Activated naive CD8-positive, alpha-beta T cell treated with anti-CD3 and anti-CD28 coated beads for 36 hours (primary cell): Measurements from ENCODE around the gene DPP6. TPM values are rescaled to one million over a fixed set of nuclear protein-coding genes. Genes with fewer than 3 reads are reported as not detected.

Experiments
- DNase-seq: peaks from one replicate; pipeline ENCODE4 v3.0.0; 2021
- H3K27ac Mint-ChIP-seq: one replicate; pipeline ENCODE4 v1.8.0; 2022; ENCODE audit warnings: mild to moderate bottlenecking, moderate library complexity, mixed read lengths
- H3K27me3 Mint-ChIP-seq: one replicate; pipeline ENCODE4 v1.8.0; 2022; ENCODE audit warnings: mild to moderate bottlenecking, mixed read lengths
- H3K36me3 Mint-ChIP-seq: one replicate; pipeline ENCODE4 v1.8.0; 2021; ENCODE audit warnings: mild to moderate bottlenecking, mixed read lengths
- H3K4me1 Mint-ChIP-seq: one replicate; pipeline ENCODE4 v1.8.0; 2021; ENCODE audit warnings: mixed read lengths
- H3K4me3 Mint-ChIP-seq: one replicate; pipeline ENCODE4 v1.8.0; 2022; ENCODE audit warnings: mild to moderate bottlenecking, moderate library complexity, mixed read lengths
- H3K9me3 Mint-ChIP-seq: one replicate; pipeline ENCODE4 v1.8.0; 2022; ENCODE audit warnings: mixed read lengths
- total RNA-seq, 2 experiments: library from RNA; stranded (reverse); gene quantifications; one replicate each; pipeline ENCODE4 v1.2.3, GENCODE V29; 2021

DPP6 gene
- total RNA-seq, 2 experiments from 2014 or later, result not detected

GRCh38 chr7:154212861-154213260 is 160.7 kb downstream of the DPP6 start:
- H3K9me3 Mint-ChIP-seq, result no peaks in the 10 kb centered on the region
- no peaks in the 10 kb centered on the region for H3K36me3 Mint-ChIP-seq
- DNase-seq, result no peak
- no peaks in the 10 kb centered on the region for H3K27me3 Mint-ChIP-seq
- no peaks in the 10 kb centered on the region for H3K4me1 Mint-ChIP-seq
- no peak overlapping the region for H3K27ac Mint-ChIP-seq
- no peak overlapping the region for H3K4me3 Mint-ChIP-seq

- H3K27me3 Mint-ChIP-seq, result no peaks in the 10 kb centered on the region
- H3K4me3 Mint-ChIP-seq, result no peak overlapping the region
- H3K36me3 Mint-ChIP-seq, result no peaks in the 10 kb centered on the region
Observed at GRCh38 chr7:154217688-154218340, 165.6 kb downstream of the DPP6 start.

DNA sequence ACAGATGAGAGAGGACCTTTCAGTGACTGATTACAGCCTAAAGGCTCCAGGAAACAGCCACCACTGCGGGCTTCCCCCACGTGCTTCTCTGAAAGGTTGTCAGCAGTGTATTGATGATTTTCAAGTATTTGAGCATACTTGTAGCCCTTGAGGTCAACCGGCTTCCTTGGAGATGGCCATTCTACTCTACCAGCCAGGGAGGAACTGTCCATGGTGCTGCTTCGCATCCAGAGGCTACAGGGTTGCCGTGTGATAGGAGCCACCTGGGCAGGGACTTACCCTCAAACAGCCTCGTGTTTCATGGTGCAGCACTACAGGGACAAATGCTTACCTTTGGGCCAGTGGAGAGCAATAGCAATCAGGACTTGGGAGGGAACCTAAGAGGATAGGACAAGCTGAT is 179.5 kb downstream of the DPP6 start:
- Mint-ChIP-seq H3K4me3 (no peak overlapping the region), H3K27ac (no peak overlapping the region), H3K27me3 (no peaks in the 10 kb centered on the region), H3K4me1 (no peaks in the 10 kb centered on the region), H3K9me3 (peaks cover 1% of the 10 kb centered on the region), H3K36me3 (no peaks in the 10 kb centered on the region)
- DNase-seq, result no peak

More at GRCh38 chr7:154217688-154218340, 165.6 kb downstream of the DPP6 start:
- Mint-ChIP-seq H3K27ac (no peak overlapping the region), H3K9me3 (no peaks in the 10 kb centered on the region), H3K4me1 (no peaks in the 10 kb centered on the region)
- no peak for DNase-seq

DNA sequence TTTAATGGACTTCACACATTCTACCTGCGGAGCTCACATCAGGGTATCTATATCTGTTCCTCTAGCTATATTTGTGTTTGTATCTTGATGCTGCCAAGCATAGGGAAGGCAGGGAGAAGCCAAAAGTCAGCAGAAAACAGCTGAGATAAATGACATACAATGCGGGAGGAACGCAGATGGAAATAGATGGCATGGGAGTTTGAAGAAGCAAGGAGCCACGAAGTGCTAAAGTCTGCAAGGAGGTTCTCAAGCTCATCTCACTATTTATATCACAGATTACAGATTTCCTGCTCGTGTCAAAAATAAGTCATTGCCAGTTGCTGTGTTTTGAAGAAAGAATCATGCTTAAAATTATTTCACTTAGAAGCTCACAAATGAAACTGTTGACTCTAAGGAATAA is 180.5 kb downstream of the DPP6 start:
- no peak overlapping the region for H3K4me3 Mint-ChIP-seq
- H3K27me3 Mint-ChIP-seq, result no peaks in the 10 kb centered on the region
- H3K27ac Mint-ChIP-seq, result no peak overlapping the region
- H3K36me3 Mint-ChIP-seq, result no peaks in the 10 kb centered on the region
- peaks cover 1% of the 10 kb centered on the region for H3K9me3 Mint-ChIP-seq
- no peak for DNase-seq
- no peaks in the 10 kb centered on the region for H3K4me1 Mint-ChIP-seq

DNA sequence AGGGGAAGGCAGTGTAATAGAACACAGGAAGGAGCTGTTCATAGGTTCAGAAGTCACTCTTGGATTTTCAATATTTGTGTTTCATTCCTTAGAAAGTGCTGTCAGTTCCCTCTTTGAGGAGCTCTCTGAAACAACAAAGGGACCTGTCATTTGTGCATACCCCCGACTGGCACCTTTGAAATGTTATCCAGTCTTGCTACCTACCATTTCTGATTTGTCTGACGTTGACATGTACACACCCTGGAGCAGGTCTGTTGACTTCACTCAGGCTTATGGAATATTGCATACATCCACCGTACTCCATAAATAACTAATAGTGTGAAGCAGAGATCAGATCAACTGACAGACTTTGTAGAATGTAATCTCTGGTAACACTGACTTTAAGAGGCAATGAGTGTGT is 189.8 kb downstream of the DPP6 start:
- H3K4me3 Mint-ChIP-seq, result no peak overlapping the region
- H3K36me3 Mint-ChIP-seq, result no peaks in the 10 kb centered on the region
- no peaks in the 10 kb centered on the region for H3K4me1 Mint-ChIP-seq
- no peak overlapping the region for H3K27ac Mint-ChIP-seq
- no peaks in the 10 kb centered on the region for H3K27me3 Mint-ChIP-seq
- peaks cover 11% of the 10 kb centered on the region for H3K9me3 Mint-ChIP-seq
- DNase-seq, result no peak

- Mint-ChIP-seq H3K27me3 (no peaks in the 10 kb centered on the region), H3K27ac (no peak overlapping the region), H3K4me3 (no peak overlapping the region), H3K9me3 (peaks cover 11% of the 10 kb centered on the region), H3K4me1 (no peaks in the 10 kb centered on the region), H3K36me3 (no peaks in the 10 kb centered on the region)
- DNase-seq, result no peak
Observed at GRCh38 chr7:154242709-154243108, 190.5 kb downstream of the DPP6 start.

- no peaks in the 10 kb centered on the region for H3K9me3 Mint-ChIP-seq
- H3K27me3 Mint-ChIP-seq, result peaks cover 4% of the 10 kb centered on the region
- H3K4me1 Mint-ChIP-seq, result no peaks in the 10 kb centered on the region
- no peak for DNase-seq
- no peaks in the 10 kb centered on the region for H3K36me3 Mint-ChIP-seq
- H3K4me3 Mint-ChIP-seq, result no peak overlapping the region
- H3K27ac Mint-ChIP-seq, result no peak overlapping the region
Observed at GRCh38 chr7:154252046-154252445, 199.8 kb downstream of the DPP6 start.

DNA sequence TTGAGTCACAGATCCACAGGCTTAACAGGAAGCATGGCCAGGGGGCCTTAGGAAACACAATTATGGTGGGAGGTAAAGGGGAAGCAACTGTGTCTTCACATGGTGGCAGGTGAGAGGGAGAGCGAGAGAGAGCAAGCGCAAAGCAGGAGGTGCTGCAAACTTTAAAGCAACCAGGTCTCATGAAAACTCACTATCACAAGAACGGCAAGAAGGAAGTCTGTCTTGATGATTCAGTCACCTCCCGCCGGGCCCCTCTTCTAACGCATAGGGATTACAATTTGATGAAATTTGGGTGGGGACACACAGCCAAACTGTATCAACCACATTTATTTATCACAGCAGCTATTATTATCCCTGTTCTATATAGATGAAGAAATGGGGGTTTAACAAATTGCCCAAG is 201.6 kb downstream of the DPP6 start:
- H3K4me3 Mint-ChIP-seq, result no peak overlapping the region

GRCh38 chr7:154255324-154255723 is 203.1 kb downstream of the DPP6 start:
- no peak for DNase-seq
- no peak overlapping the region for H3K27ac Mint-ChIP-seq
- no peaks in the 10 kb centered on the region for H3K4me1 Mint-ChIP-seq
- H3K27me3 Mint-ChIP-seq, result peaks cover 7% of the 10 kb centered on the region
- no peaks in the 10 kb centered on the region for H3K36me3 Mint-ChIP-seq
- H3K4me3 Mint-ChIP-seq, result no peak overlapping the region
- peaks cover 1% of the 10 kb centered on the region for H3K9me3 Mint-ChIP-seq

More for the DNA sequence above, 201.6 kb downstream of the DPP6 start:
- H3K27ac Mint-ChIP-seq, result no peak overlapping the region
- H3K27me3 Mint-ChIP-seq, result peaks cover 4% of the 10 kb centered on the region
- no peaks in the 10 kb centered on the region for H3K36me3 Mint-ChIP-seq
- DNase-seq, result no peak
- no peaks in the 10 kb centered on the region for H3K4me1 Mint-ChIP-seq
- H3K9me3 Mint-ChIP-seq, result no peaks in the 10 kb centered on the region

- Mint-ChIP-seq H3K36me3 (no peaks in the 10 kb centered on the region), H3K9me3 (peaks cover 1% of the 10 kb centered on the region), H3K27me3 (peaks cover 7% of the 10 kb centered on the region), H3K4me3 (no peak overlapping the region), H3K27ac (no peak overlapping the region), H3K4me1 (no peaks in the 10 kb centered on the region)
- DNase-seq, result no peak
Observed at GRCh38 chr7:154256150-154256549, 204.0 kb downstream of the DPP6 start.

GRCh38 chr7:154259396-154259795 is 207.2 kb downstream of the DPP6 start:
- Mint-ChIP-seq H3K4me1 (no peaks in the 10 kb centered on the region), H3K27me3 (peaks cover 3% of the 10 kb centered on the region), H3K4me3 (no peak overlapping the region), H3K27ac (no peak overlapping the region), H3K9me3 (peaks cover 5% of the 10 kb centered on the region), H3K36me3 (no peaks in the 10 kb centered on the region)
- DNase-seq, result no peak

DNA sequence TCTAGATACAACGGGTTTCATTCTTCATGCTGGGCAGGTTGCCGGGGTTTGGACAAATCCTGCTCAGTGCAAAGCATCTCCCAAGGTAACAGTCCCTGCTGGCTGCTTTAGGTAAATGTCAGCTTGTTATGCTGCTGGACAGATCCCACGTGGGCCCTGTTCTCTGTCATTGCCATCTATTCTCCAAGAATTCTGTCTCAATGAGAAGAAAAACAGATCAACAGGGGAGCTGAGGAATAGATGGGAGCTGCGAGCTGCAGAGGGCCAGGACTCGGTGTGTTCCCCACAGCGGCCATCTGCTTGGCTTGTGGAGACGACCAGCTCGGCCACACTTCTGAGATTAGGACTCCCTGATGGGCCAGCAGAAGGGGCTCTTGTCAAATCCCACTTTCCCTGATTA is 235.2 kb downstream of the DPP6 start:
- Mint-ChIP-seq H3K27ac (no peak overlapping the region), H3K4me3 (no peak overlapping the region), H3K9me3 (peaks cover 3% of the 10 kb centered on the region), H3K27me3 (no peaks in the 10 kb centered on the region), H3K36me3 (no peaks in the 10 kb centered on the region), H3K4me1 (no peaks in the 10 kb centered on the region)
- no peak for DNase-seq

GRCh38 chr7:154289119-154289518 is 236.9 kb downstream of the DPP6 start:
- H3K9me3 Mint-ChIP-seq, result peaks cover 3% of the 10 kb centered on the region
- no peaks in the 10 kb centered on the region for H3K36me3 Mint-ChIP-seq
- H3K27me3 Mint-ChIP-seq, result no peaks in the 10 kb centered on the region
- DNase-seq, result no peak
- H3K4me3 Mint-ChIP-seq, result no peak overlapping the region
- no peaks in the 10 kb centered on the region for H3K4me1 Mint-ChIP-seq
- no peak overlapping the region for H3K27ac Mint-ChIP-seq

DNA sequence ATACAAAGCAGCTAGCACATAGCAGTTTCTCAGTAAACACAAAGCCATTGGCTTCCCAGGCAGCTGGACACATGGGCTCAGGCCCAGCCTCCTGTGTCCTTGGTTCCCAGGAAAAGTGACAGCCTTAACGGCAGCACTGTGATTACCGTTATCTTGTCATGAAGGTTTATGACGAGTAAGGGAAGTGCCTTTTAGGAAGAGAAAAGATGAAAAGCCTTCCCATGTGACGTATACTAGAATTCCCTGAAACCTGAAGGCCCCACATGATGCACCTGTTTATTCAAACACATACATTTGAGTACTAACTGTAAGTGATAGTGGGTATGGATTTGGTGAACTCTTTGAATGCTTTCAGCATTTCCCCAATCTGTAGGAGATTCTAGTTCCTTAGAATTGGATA is 244.2 kb downstream of the DPP6 start:
- DNase-seq, result no peak
- H3K36me3 Mint-ChIP-seq, result no peaks in the 10 kb centered on the region
- no peaks in the 10 kb centered on the region for H3K9me3 Mint-ChIP-seq
- no peaks in the 10 kb centered on the region for H3K27me3 Mint-ChIP-seq
- no peak overlapping the region for H3K27ac Mint-ChIP-seq
- H3K4me1 Mint-ChIP-seq, result no peaks in the 10 kb centered on the region
- H3K4me3 Mint-ChIP-seq, result no peak overlapping the region

DNA sequence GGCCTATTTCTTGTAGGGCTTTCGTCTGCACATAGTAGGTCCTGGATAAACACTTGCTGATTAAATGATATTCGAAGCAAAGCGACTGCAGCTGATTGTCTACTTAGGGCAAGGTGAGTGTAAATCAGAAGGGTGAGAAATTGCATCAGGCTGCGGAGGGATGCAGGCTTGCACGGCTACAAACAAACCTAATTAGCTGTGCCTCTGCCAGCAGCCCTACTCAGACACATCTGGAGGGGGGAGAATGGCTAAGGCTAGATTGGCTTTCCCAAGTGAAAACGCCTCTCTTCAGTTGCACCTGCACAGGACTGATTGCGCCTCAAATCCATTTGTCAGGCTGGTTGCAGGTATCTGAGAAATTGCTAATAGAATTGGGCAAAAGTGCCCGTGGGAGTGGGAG is 247.5 kb downstream of the DPP6 start:
- Mint-ChIP-seq H3K36me3 (no peaks in the 10 kb centered on the region), H3K27me3 (peaks cover 7% of the 10 kb centered on the region), H3K27ac (no peak overlapping the region), H3K4me1 (no peaks in the 10 kb centered on the region), H3K9me3 (no peaks in the 10 kb centered on the region), H3K4me3 (no peak overlapping the region)
- no peak for DNase-seq

GRCh38 chr7:154302380-154302779 is 250.2 kb downstream of the DPP6 start:
- no peak overlapping the region for H3K27ac Mint-ChIP-seq
- H3K36me3 Mint-ChIP-seq, result no peaks in the 10 kb centered on the region
- H3K4me3 Mint-ChIP-seq, result no peak overlapping the region
- no peak for DNase-seq
- H3K27me3 Mint-ChIP-seq, result peaks cover 24% of the 10 kb centered on the region
- no peaks in the 10 kb centered on the region for H3K9me3 Mint-ChIP-seq
- no peaks in the 10 kb centered on the region for H3K4me1 Mint-ChIP-seq
